OCI-LY3 (cell line): Measurements from ENCODE around the gene MFSD6.

Experiments
- H2AFZ ChIP-seq: fragments of 200-600, 300-600 bp; shearing (Covaris generic); 2 replicates; pipeline ENCODE4 v1.6.0; 2014; ENCODE audit warnings: antibody characterized with exemption, low read depth, low read length
- H3K27ac ChIP-seq: fragments of 200-600, 300-600 bp; sonication (generic); 2 replicates; pipeline ENCODE4 v1.5.1; 2014; ENCODE audit warnings: mild to moderate bottlenecking, low read length, moderate library complexity, mixed read lengths
- H3K27me3 ChIP-seq: fragments of 200-600, 300-600 bp; sonication (generic); 2 replicates; pipeline ENCODE4 v1.6.1; 2014; ENCODE audit warnings: low read depth, low read length, mixed read lengths
- H3K36me3 ChIP-seq: fragments of 200-600, 300-600 bp; sonication (generic); replicated peaks from 2 replicates; pipeline ENCODE3; 2014; ENCODE audit warnings: low read depth, low read length, mixed read lengths
- H3K4me1 ChIP-seq: fragments of 300-600, 200-600 bp; sonication (generic); 2 replicates; pipeline ENCODE4 v1.6.1; 2014; ENCODE audit warnings: low read length, mixed read lengths
- H3K4me2 ChIP-seq: fragments of 200-600, 300-600 bp; sonication (generic); 2 replicates; pipeline ENCODE4 v1.6.1; 2014; ENCODE audit warnings: low read length, mixed read lengths
- H3K4me3 ChIP-seq: fragments of 300-600, 200-600 bp; sonication (generic); 2 replicates; pipeline ENCODE4 v1.5.1; 2014; ENCODE audit warnings: antibody characterized with exemption, mild to moderate bottlenecking, low read length, moderate library complexity
- H3K79me2 ChIP-seq: fragments of 300-600, 200-600 bp; shearing (Covaris generic); 2 replicates; pipeline ENCODE4 v1.6.1; 2014; ENCODE audit warnings: mild to moderate bottlenecking, low read length, mixed read lengths
- H3K9ac ChIP-seq: fragments of 300-600, 200-600 bp; shearing (Covaris generic); 2 replicates; pipeline ENCODE4 v1.6.0; 2014; ENCODE audit warnings: mild to moderate bottlenecking, low read length, moderate library complexity
- H3K9me3 ChIP-seq: fragments of 200-600, 300-600 bp; shearing (Covaris generic); 2 replicates; pipeline ENCODE4 v1.6.1; 2014; ENCODE audit warnings: low read length, mixed read lengths; ENCODE audit not compliant: insufficient read depth
- H4K20me1 ChIP-seq: fragments of 200-600, 300-600 bp; sonication (generic); 2 replicates; pipeline ENCODE4 v1.6.1; 2016; ENCODE audit warnings: low read length, mixed read lengths; ENCODE audit not compliant: insufficient read depth
- CTCF ChIP-seq: fragments of 200-600, 300-600 bp; sonication (generic); IDR thresholded peaks from 2 replicates; pipeline ENCODE4 v1.5.1; 2014; ENCODE audit warnings: antibody characterized with exemption, low read length, low read depth
- EZH2phosphoT487 ChIP-seq: fragments of 200-600 bp; shearing (Covaris generic); IDR thresholded peaks from 2 replicates; pipeline ENCODE4 v1.6.1; 2018; ENCODE audit warnings: antibody characterized with exemption, mixed run types, low read depth

The MFSD6 gene

GRCh38 chr2:190478572-190479195 lies 70.5 kb downstream of the MFSD6 start:
- no peak overlapping the region for H3K9ac ChIP-seq
- H3K79me2 ChIP-seq: no peaks in the 10 kb centered on the region
- H4K20me1 ChIP-seq: no peaks in the 10 kb centered on the region
- TF ChIP-seq EZH2phosphoT487 (no peak), CTCF (no peak)
- H3K4me2 ChIP-seq: no peak overlapping the region
- no peaks in the 10 kb centered on the region for H3K4me1 ChIP-seq
- H3K36me3 ChIP-seq: no peaks in the 10 kb centered on the region
- no peaks in the 10 kb centered on the region for H3K27me3 ChIP-seq
- H3K9me3 ChIP-seq: no peaks in the 10 kb centered on the region
- H3K4me3 ChIP-seq: no peak overlapping the region
- H3K27ac ChIP-seq: no peak overlapping the region
- H2AFZ ChIP-seq: no peak overlapping the region

DNA sequence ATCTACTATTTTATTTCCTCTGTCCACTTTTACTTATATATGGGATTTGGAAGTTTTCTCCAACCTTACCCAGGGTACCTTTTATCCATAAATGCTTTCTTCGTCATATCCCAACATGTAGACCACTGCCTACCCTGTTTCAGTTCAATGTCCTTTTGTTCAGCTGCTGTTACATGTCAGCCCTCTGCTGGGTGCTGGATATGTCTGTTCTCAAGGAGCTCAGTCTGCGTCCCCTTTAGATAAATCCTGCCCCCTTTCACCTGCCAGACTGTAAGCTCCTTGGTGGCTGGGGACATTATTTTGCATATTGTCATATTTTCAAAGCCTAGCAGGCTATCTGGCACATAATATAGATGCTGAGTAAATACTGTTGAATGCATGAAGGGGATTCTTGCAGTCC lies 73.2 kb downstream of the MFSD6 start:
- no peak overlapping the region for H3K4me2 ChIP-seq
- no peaks in the 10 kb centered on the region for H3K27me3 ChIP-seq
- no peaks in the 10 kb centered on the region for H4K20me1 ChIP-seq
- no peak overlapping the region for H3K9ac ChIP-seq
- H3K79me2 ChIP-seq: no peaks in the 10 kb centered on the region
- H3K27ac ChIP-seq: no peak overlapping the region
- no peaks in the 10 kb centered on the region for H3K9me3 ChIP-seq
- H3K4me1 ChIP-seq: no peaks in the 10 kb centered on the region
- TF ChIP-seq CTCF: no peak
- TF ChIP-seq EZH2phosphoT487: no peak
- no peak overlapping the region for H2AFZ ChIP-seq
- no peaks in the 10 kb centered on the region for H3K36me3 ChIP-seq
- H3K4me3 ChIP-seq: no peak overlapping the region

- no peaks in the 10 kb centered on the region for H4K20me1 ChIP-seq
- no peak overlapping the region for H2AFZ ChIP-seq
- H3K9me3 ChIP-seq: no peaks in the 10 kb centered on the region
- no peak overlapping the region for H3K4me2 ChIP-seq
- no peak overlapping the region for H3K4me3 ChIP-seq
- no peaks in the 10 kb centered on the region for H3K4me1 ChIP-seq
- H3K36me3 ChIP-seq: no peaks in the 10 kb centered on the region
- H3K27me3 ChIP-seq: no peaks in the 10 kb centered on the region
- H3K9ac ChIP-seq: no peak overlapping the region
- no peaks in the 10 kb centered on the region for H3K79me2 ChIP-seq
- H3K27ac ChIP-seq: no peak overlapping the region
- TF ChIP-seq CTCF (no peak), EZH2phosphoT487 (no peak)
Measured at GRCh38 chr2:190482451-190482850, 74.3 kb downstream of the MFSD6 start.

- H3K79me2 ChIP-seq: no peaks in the 10 kb centered on the region
- TF ChIP-seq EZH2phosphoT487: no peak
- TF ChIP-seq CTCF: no peak
Measured at GRCh38 chr2:190486037-190486623, 78.0 kb downstream of the MFSD6 start.

More at GRCh38 chr2:190486037-190486623, 78.0 kb downstream of the MFSD6 start:
- Histone ChIP-seq H3K27me3 (no peaks in the 10 kb centered on the region), H3K27ac (no peak overlapping the region), H3K4me3 (no peak overlapping the region), H3K9ac (no peak overlapping the region), H2AFZ (no peak overlapping the region), H3K4me2 (no peak overlapping the region), H3K4me1 (no peaks in the 10 kb centered on the region), H4K20me1 (no peaks in the 10 kb centered on the region), H3K36me3 (peaks cover 12% of the 10 kb centered on the region), H3K9me3 (no peaks in the 10 kb centered on the region)
